GM19193 (cell line): ENCODE data around the gene SCGB1C2.

ENCODE experiments used
- POLR2A ChIP-seq: IDR thresholded peaks from 4 replicates; pipeline ENCODE4 v1.6.1; 2011; ENCODE audit not compliant: insufficient read depth, insufficient read length; ENCODE audit errors: extremely low read depth

Gene SCGB1C2

GRCh38 chr17:183021-183420, 45.7 kb downstream of the SCGB1C2 start:
- TF ChIP-seq POLR2A, result no peak

- TF ChIP-seq POLR2A, result no peak
Measured at GRCh38 chr17:185445-186138, 48.2 kb downstream of the SCGB1C2 start.

- no peak for TF ChIP-seq POLR2A
Measured at GRCh38 chr17:187130-187529, 49.8 kb downstream of the SCGB1C2 start.
